ENCODE data around the gene ATP6V0E1. TPM values are rescaled to one million over a fixed set of nuclear protein-coding genes. Genes with fewer than 3 reads are reported as not detected.

Gene ATP6V0E1
- total RNA-seq, 1 experiment from 2014 or later, result 84.6 TPM

- TF ChIP-seq EZH2phosphoT487 (IDR thresholded peaks at IDR 0.05; ENCODE audit: borderline replicate concordance) (no peak), YY1 (IDR thresholded peaks at IDR 0.05; ENCODE audit: extremely low read depth, insufficient replicate concordance, low read depth, low read length) (no peak), ZNF274 (IDR thresholded peaks at IDR 0.05; ENCODE audit: low read depth, low read length) (no peak)
Observed at GRCh38 chr5:173050791-173051190, 67.2 kb downstream of the ATP6V0E1 start (continued).

- H3K79me2 ChIP-seq (ENCODE audit: insufficient read depth, low read length), result no peaks in the 10 kb centered on the region
- H3K9ac ChIP-seq (ENCODE audit: low read length), result no peak overlapping the region
- no peak overlapping the region for H3K27ac ChIP-seq (ENCODE audit: low read depth, low read length)
- H3K36me3 ChIP-seq (ENCODE audit: control insufficient read depth in 1 of 2, insufficient read depth in 2 of 2, low read length in 2 of 2), result no peaks in the 10 kb centered on the region
- no peaks in the 10 kb centered on the region for H4K20me1 ChIP-seq (ENCODE audit: insufficient read depth)
- H3K27me3 ChIP-seq (ENCODE audit: insufficient read depth, low read length), result no peaks in the 10 kb centered on the region
- ChIA-PET POLR2A (no interaction called here), RAD21 (ENCODE audit: low non-redundant PET in 1 of 2, low total read pairs in 2 of 2, uncharacterized antibody in 2 of 2, unreplicated experiment in 2 of 2) (no interaction called here), CTCF (no interaction called here)
- ATAC-seq, result no peak
- H3K9me2 ChIP-seq (ENCODE audit: insufficient read depth), result no peaks in the 10 kb centered on the region
- H3K4me2 ChIP-seq (ENCODE audit: low read length), result no peak overlapping the region
- no peak for DNase-seq (ENCODE audit: low read depth, low spot score)
- TF ChIP-seq SRF (IDR thresholded peaks at IDR 0.05; ENCODE audit: low read depth) (no peak), TCF7L2 (IDR thresholded peaks at IDR 0.05; ENCODE audit: borderline replicate concordance, extremely low read depth, insufficient read depth, insufficient read length) (no peak), YY1 (IDR thresholded peaks at IDR 0.05; ENCODE audit: extremely low read depth, insufficient replicate concordance, low read depth, low read length) (no peak), CEBPB (IDR thresholded peaks at IDR 0.05; ENCODE audit: low read depth) (no peak), ZNF274 (IDR thresholded peaks at IDR 0.05; ENCODE audit: low read depth, low read length) (no peak), REST (IDR thresholded peaks at IDR 0.05; ENCODE audit: low read depth) (no peak), SIN3A (IDR thresholded peaks at IDR 0.05; ENCODE audit: low read depth) (no peak), ATF3 (IDR thresholded peaks at IDR 0.05) (no peak), RAD21 (IDR thresholded peaks at IDR 0.05; ENCODE audit: low read depth) (no peak), ZBTB33 (IDR thresholded peaks at IDR 0.05; ENCODE audit: extremely low read depth, insufficient replicate concordance, low read length) (no peak), ELF1 (IDR thresholded peaks at IDR 0.05; ENCODE audit: borderline replicate concordance, low read depth) (no peak), EZH2 (IDR thresholded peaks at IDR 0.05) (no peak), POLR2A (IDR thresholded peaks at IDR 0.05; ENCODE audit: borderline replicate concordance, extremely low read depth, insufficient read depth, insufficient read length) (no peak), EGR1 (IDR thresholded peaks at IDR 0.05; ENCODE audit: low read depth) (no peak)
- no peak overlapping the region for H3K4me3 ChIP-seq (replicated peaks in 1 of 2; ENCODE audit: low read depth in 1 of 2, low read length in 2 of 2)
- no peak overlapping the region for H2AFZ ChIP-seq (ENCODE audit: low read depth, low read length, poor library complexity, severe bottlenecking)
- intact Hi-C loops (cut with micrococcal nuclease), result no loop called here
- H3K4me1 ChIP-seq (ENCODE audit: control insufficient read depth in 1 of 2, insufficient read depth in 2 of 2, low read length in 2 of 2), result peaks cover 9 to 13% of the 10 kb centered on the region in 2 experiments
- BruUV-seq (replicated peaks), result no TSS peak
- H3K9me3 ChIP-seq (ENCODE audit: control insufficient read depth in 1 of 2, insufficient read depth in 1 of 2, low read depth in 1 of 2, low read length in 2 of 2), result no peaks in the 10 kb centered on the region
Observed at GRCh38 chr5:173051746-173052145, 68.2 kb downstream of the ATP6V0E1 start.

All from HCT116 (cell line).